NCI-H526 (cell line): ENCODE results near the gene CCER1.
"Not testable (repeated sequence)": the region's sequence is repeated elsewhere in the genome, so short reads cannot be mapped to it uniquely, and the experiment has no call there.

Source experiments
- DNase-seq, 2 experiments: peaks; one replicate each; lab custom pipeline; 2025; lab: John Stamatoyannopoulos, UW

CCER1 gene, protein sequence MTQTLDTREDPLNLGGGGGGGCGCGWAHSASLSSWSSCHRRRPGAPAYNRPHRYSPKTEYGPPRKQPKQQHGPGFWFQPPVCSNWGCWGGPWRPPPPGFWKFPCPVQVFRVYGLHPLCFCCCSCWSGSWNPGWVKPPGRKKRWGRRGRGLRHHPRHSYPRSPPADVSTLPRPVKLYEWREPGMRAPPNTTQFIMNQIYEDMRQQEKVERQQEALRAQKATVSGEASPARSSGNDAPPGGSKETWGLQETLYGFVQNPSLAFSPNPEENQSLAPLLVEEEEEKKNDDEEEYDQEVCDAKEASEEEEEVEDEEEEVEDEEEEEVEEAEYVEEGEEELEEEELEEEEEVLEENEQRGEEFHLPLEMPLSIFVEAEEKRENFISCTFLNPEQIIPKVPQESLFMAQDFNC

GRCh38 chr12:90954921-90955320, at the start of gene CCER1:
Gene CCER1 (minus strand): TSS chr12:90955176. CDS start chr12:90954742, 434 bp downstream.
- no peak for DNase-seq

GRCh38 chr12:91003737-91004136, 48.8 kb upstream of the CCER1 start:
- DNase-seq: no peak

DNA sequence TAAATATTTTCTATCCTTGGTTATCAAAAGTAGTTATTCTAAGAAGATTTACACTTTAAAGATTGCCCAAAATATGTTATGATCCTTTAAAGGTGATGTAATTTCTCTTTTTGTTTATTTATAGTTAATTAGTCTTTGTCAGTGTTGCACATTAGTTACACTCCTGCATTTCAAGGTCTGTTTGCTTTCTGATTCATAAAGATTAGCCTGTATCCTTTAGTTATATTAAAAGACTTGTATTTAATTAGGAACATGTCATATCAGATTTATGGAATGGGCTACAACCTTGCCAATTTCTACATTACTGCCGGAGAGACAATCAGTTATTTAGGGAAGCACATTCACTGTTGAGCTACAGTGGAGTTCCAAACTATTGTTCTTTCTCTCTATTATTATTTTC, 46.3 kb upstream of the CCER1 start:
- no peak for DNase-seq

DNA sequence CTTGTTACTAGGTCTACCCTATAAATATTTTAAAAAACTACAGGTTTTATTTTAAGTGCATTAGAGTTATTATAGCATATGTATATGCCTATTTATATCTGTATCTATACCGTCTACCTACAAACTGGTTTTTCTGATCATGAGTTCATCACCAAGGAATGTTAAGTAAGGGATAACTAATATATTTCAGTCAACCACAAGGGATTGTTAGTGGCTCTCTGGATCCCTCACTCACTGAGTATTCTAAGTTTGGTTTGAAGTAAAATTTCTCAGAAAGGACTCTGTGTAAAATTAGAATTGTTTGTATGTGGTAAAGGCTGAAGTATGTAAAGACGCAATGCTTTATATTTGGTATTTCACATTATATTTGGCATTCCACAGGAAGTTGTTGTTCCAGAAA, 45.0 kb upstream of the CCER1 start:
- no peak for DNase-seq

DNA sequence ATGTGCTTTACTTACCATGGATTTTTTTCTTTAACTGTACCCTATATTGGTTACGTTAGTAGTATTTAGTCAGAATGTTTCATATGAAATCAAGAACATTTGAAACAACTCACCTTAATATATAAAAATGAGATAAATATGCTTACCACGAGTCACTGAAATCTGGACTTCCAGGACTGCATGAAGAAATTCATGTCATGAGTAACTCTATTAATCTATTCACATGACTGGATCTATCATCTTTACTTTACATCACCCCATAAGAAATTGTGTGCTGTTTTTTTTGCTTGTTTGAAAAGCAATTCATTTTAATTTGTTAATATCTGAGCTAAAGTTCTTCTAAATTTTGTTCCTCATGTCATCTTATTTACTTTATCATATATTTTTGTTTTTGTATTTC, 44.6 kb upstream of the CCER1 start:
- DNase-seq: no peak

DNA sequence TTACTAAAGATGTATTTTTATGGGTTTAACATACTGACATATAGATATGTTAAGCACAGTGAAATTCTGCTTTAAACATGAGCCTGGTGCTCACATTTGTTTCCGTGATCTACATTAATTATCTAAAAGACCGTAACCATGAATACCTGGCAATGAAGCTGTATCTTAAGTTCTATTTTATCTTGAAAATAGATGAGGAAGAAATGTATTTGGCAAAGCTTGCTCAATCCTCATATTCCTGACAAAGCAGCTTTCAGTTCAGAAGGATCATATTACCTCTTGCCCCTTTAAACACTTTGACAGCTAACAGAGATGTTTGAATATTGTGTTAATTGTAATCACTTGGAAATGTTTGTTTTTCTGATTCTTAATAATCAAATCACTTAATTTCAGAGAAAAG, 40.0 kb upstream of the CCER1 start:
- no peak for DNase-seq

DNA sequence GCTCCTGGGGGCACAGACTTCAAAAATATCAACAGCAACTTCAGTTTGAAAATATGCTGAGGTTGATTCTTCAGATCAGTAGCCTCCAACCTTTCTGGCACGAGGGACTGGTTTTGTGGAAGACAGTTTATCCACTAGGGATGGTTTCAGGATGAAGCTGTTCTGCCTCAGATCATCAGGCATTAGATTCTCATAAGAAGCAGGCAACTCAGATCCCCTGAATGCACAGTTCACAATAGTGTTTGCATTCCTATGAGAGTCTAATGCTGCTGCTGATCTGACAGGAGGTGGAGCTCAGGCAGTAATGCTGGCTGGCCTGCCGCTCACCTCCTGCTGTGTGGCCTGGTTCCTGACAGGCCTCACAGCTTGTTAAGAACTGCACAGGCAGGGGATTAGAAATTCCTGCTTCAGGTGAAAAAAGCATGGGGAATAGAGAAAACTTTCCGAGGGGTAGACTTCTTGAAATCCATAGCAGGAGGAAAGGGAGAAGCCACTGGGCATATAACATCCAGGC, 37.0 kb upstream of the CCER1 start:
- no peak for DNase-seq

DNA sequence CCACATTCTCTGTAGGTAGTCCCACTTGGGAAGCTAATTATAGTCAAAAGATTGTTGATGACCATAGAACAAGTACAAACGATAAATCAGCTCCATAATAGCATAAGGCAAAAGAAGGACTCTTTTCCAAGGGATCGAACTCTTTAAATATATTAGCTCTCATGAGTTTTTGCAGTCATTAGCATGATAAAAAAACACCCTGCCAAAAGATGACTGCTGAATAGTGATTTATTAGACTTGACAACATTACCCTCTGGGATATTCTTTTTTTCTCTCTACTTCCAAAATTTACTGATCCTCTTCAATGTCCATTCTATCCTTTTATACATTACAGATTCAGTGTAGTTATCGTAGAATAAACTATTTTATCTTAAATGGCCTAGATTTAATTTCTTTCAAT, 35.6 kb upstream of the CCER1 start:
- DNase-seq: no peak

- no peak for DNase-seq
Measured at GRCh38 chr12:90989686-90990111, 34.7 kb upstream of the CCER1 start.

DNA sequence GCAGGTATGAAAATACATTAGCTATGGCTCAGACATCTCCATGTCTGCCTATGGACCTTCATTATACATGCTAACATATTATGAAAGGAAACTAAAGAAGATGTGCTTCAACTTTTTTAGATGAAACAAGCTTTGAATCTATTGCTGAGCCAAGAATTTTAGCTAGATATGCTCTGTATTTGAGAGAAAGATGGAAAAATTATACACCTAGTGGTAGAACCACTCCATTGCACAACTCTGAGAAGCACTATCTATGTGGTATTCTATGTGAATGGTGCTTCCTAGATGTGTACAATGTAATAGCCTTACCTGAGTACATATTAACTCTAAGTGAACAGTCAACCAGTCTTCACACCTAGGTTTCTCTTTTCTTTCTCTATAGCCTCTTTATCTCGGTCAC, 32.5 kb upstream of the CCER1 start:
- DNase-seq: no peak

DNA sequence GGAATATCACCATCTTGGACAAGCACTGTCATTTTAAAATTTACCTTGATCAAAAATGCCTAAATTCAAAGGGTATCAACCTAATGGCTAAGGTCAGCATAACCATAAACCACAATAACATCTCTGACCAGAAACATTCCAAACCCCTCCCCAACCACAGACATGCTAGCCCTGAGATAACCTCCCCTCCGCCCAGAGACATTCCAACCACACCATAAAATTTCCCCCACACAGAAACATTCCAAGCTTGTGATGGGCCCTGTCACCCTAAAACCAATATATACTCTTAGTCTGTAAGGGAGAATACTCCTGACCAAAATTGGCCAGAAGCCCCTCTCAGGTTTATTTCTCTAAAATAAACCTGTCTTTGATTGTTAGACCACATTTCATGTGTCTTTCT, 32.1 kb upstream of the CCER1 start:
- no peak for DNase-seq

DNA sequence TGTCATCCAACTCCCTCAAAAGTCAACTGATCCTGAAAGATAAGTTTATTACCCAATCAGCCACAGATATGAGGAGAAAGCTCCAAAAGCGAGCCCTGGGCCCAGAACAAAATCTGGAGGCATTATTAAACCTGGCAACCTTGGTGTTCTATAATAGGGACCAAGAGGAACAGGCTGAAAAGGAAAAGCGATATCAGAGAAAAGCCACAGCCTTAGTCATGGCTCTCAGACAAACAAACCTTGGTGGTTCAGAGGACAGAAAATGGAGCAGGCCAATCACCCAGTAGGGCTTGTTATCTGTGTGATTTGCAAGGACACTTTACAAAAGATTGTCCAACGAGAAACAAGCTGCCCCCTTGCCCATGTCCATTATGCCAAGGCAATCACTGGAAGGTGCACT, 30.4 kb upstream of the CCER1 start:
- DNase-seq: not testable (repeated sequence)

DNA sequence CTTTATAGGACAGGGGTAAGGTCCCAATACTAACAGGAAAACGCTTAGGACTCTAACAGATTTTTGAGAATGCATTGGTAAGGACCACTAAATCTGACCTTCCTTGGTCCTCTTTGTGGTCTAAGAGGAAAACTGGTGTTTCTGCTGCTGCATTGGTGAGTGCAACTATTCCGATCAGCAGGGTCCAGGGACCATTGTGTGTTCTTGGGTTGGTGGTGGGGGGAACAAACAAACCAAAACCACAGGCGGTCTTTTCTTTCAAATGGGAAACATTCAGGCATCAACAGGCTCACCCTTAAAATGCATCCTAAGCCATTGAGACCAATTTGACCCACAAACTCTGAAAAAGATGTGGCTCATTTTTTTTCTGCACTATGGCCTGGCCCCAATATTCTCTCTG, 29.1 kb upstream of the CCER1 start:
- DNase-seq: no peak

GRCh38 chr12:90982170-90982569, 27.2 kb upstream of the CCER1 start:
- DNase-seq: no peak

DNA sequence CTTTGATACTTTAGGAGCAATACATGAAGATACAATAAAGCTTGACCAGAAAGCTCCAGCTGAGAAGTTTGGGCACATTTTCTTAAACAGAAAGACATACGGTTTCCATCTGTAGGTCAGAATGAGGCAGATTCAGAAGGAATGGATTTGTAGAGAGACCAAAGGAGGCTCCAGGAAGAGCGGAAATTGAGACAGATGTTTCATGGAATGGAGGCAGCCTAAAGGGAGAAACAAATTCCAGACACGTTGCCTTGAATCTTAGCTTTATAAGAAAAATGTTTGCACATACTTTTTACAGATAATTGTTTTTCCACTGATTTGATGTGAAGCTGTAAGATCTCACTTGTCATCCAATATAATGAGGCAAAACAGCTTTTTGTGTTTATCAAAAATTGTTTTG, 25.0 kb upstream of the CCER1 start:
- DNase-seq: no peak

DNA sequence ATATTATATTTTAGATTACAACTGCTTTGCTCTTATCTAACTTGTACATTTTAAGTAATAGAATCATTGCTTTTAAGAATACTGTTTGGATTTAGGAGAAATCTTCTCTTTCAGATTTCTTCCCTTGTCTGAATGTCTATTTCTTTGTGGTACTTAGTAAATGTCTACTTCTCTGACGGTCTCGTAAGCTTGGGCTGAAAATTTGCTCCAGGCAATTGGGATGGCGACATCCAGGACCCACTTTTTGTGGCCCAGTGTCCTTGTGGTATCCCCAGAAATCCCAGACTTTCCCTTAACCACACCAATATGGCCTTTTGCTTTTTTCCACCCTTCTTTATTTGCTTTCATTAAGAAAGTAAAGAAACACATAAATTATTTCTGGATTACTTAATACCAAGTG, 24.0 kb upstream of the CCER1 start:
- DNase-seq: no peak

- peak in 1 of 2 experiments; percentile 64 for DNase-seq
Measured at GRCh38 chr12:90978117-90978770, 23.3 kb upstream of the CCER1 start.

GRCh38 chr12:90977224-90977623, 22.2 kb upstream of the CCER1 start:
- DNase-seq: no peak

GRCh38 chr12:90974286-90974685, 19.3 kb upstream of the CCER1 start:
- no peak for DNase-seq

GRCh38 chr12:90972226-90972625, 17.2 kb upstream of the CCER1 start:
- DNase-seq: no peak

DNA sequence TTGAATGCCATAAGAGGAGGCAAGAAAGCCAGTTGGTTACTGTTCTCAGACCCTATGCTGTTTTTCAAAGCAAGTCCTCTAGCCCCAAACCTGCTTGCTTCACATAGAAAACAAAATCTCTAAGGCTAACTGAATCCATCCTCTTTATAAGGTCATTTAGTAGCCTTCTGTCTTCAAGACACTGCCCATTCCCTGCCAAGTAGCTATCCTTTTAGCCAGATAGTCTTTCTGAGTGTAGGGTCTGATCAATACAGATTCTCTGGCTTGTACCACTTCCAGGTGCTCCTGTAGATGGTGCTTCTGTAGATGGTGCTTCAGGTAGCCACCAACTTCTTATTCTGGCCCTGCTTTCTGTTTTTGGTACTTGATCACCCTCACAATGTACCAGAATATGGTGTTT, 15.9 kb upstream of the CCER1 start:
- DNase-seq: no peak

DNA sequence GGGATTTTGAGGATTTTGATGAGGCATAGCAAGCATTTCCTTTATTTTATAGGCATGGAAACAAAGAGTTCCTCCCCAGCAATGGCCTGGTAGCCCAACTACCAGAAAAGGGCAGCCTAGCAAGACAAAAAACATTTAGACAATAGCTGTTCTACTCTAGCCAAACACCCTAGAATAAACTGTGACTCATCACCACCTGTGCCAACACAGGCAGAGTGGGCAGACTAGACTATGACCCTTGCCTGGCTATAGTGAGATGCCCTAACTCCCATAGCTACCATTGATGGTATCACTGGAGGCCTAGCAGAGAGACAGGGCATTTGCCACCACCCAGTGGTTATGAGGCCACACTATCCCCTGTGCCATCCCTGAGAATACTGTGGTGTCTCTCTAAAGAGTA, 15.5 kb upstream of the CCER1 start:
- DNase-seq: no peak

GRCh38 chr12:90969851-90970250, 14.9 kb upstream of the CCER1 start:
- no peak for DNase-seq
